ENCODE measurements around the gene CIBAR2. TPM values are rescaled to one million over a fixed set of nuclear protein-coding genes. Genes with fewer than 3 reads are reported as not detected.

The CIBAR2 gene
- total and polyA plus RNA-seq, 2 experiments from 2014 or later, result not detected

- 0 out of 2 replicates have a peak, but pooled peaks cover 2% of the 10 kb centered on the region for H3F3A ChIP-seq (replicated peaks; ENCODE audit: low read depth)
- no peak overlapping the region for H2AFZ ChIP-seq
- Mint-ChIP-seq H3K36me3 (ENCODE audit: low read depth) (no peaks in the 10 kb centered on the region), H3K27ac (no peak overlapping the region), H3K4me1 (peaks cover 30% of the 10 kb centered on the region), H3K4me3 (no peak overlapping the region), H3K9me3 (peaks cover 2% of the 10 kb centered on the region; the same call in 1 of the 3 replicates), H3K27me3 (ENCODE audit: insufficient read depth, low read depth, poor library complexity) (peaks cover 22% of the 10 kb centered on the region)
- no peak for ATAC-seq
- no peak overlapping the region for H3K27ac ChIP-seq (ENCODE audit: low read depth)
- no peaks in the 10 kb centered on the region for H4K20me1 ChIP-seq (replicated peaks; ENCODE audit: insufficient read depth)
- H3K9me2 ChIP-seq (ENCODE audit: insufficient read depth), result no peaks in the 10 kb centered on the region
- H3K4me1 ChIP-seq (ENCODE audit: insufficient read depth), result peaks cover 17% of the 10 kb centered on the region
- no peak for DNase-seq (ENCODE audit: low spot score)
- no peak overlapping the region for H3K4me2 ChIP-seq
- no peaks in the 10 kb centered on the region for H3K36me3 ChIP-seq (ENCODE audit: insufficient read depth)
- H3K27me3 ChIP-seq (ENCODE audit: insufficient read depth), result no peaks in the 10 kb centered on the region
- no peaks in the 10 kb centered on the region for H3K79me2 ChIP-seq (replicated peaks; ENCODE audit: insufficient read depth)
- no peak overlapping the region for H3K4me3 ChIP-seq
- TF ChIP-seq CREB1 (CRISPR knock-in tag; IDR thresholded peaks at IDR 0.05; ENCODE audit: low read depth) (no peak), CTCF (conservative IDR thresholded peaks at IDR 0.05; ENCODE audit: low read depth in 2 of 2) (no peak), REST (IDR thresholded peaks at IDR 0.05; ENCODE audit: unreplicated experiment) (no peak), ZNF114 (CRISPR knock-in tag; IDR thresholded peaks at IDR 0.05) (no peak), ZNF462 (CRISPR knock-in tag; IDR thresholded peaks at IDR 0.05) (no peak), ZNF331 (CRISPR knock-in tag; IDR thresholded peaks at IDR 0.05; ENCODE audit: low read depth) (no peak), EZH2 (IDR thresholded peaks at IDR 0.05; ENCODE audit: low read depth, unreplicated experiment) (no peak), JUNB (IDR thresholded peaks at IDR 0.05; ENCODE audit: unreplicated experiment) (no peak)
Measured at GRCh38 chr16:85132456-85133289, 20.4 kb upstream of the CIBAR2 start.
